IMR-90 (cell line): ENCODE results near the gene CIROP. TPM values are rescaled to one million over a fixed set of nuclear protein-coding genes. Genes with fewer than 3 reads are reported as not detected.
"Not testable (repeated sequence)": the region's sequence is repeated elsewhere in the genome, so short reads cannot be mapped to it uniquely, and the experiment has no call there.

Experiments
- ATAC-seq: fragments of 200-7000 bp; cut with Tn5 transposase; 2 replicates; pipeline ENCODE4 v1.9.1; 2020; ENCODE audit warnings: low read depth, mild to moderate bottlenecking, moderate library complexity
- BruUV-seq: library from RNA; stranded (reverse); fragments of 400-500 nt; replicated peaks from 2 replicates; lab custom pipeline; 2021; lab: Mats Ljungman, UMichigan
- CTCF ChIA-PET: fragments of 300-600 bp; formaldehyde crosslinking; extraction: SDS; loops from one replicate; lab custom pipeline; 2021; ENCODE audit warnings: antibody characterized with exemption; lab: Yijun Ruan, JAX
- POLR2A ChIA-PET: fragments of 300-600 bp; sonication (Branson Sonifier 250); formaldehyde crosslinking; loops from one replicate; lab custom pipeline; 2022; ENCODE audit warnings: antibody characterized with exemption; ENCODE audit not compliant: unreplicated experiment; lab: Charles Lee
- DNase-seq: peaks from one replicate; pipeline ENCODE4 v3.0.0; 2013
- H2AFZ ChIP-seq: replicated peaks from 2 replicates; pipeline ENCODE3; 2013; ENCODE audit warnings: low read length, mild to moderate bottlenecking; ENCODE audit not compliant: poor library complexity
- H2AK5ac ChIP-seq: 2 replicates; pipeline ENCODE4 v1.6.1; 2013; ENCODE audit warnings: low read depth, low read length, inconsistent platforms
- H2AK9ac ChIP-seq: replicated peaks from 2 replicates; pipeline ENCODE3; 2013; ENCODE audit warnings: mild to moderate bottlenecking, low read depth, low read length, moderate library complexity; ENCODE audit not compliant: poor library complexity
- H2BK120ac ChIP-seq: 2 replicates; pipeline ENCODE4 v1.6.1; 2013; ENCODE audit warnings: low read depth, low read length, inconsistent platforms
- H2BK15ac ChIP-seq: 3 replicates; pipeline ENCODE4 v1.6.1; 2013; ENCODE audit warnings: low read depth, low read length, inconsistent platforms
- H2BK20ac ChIP-seq: 2 replicates; pipeline ENCODE4 v1.6.1; 2013; ENCODE audit warnings: low read depth, mild to moderate bottlenecking, inconsistent platforms, low read length, moderate library complexity
- H2BK5ac ChIP-seq: 2 replicates; pipeline ENCODE4 v1.6.1; 2013; ENCODE audit warnings: mild to moderate bottlenecking, low read depth, low read length, inconsistent platforms; ENCODE audit not compliant: poor library complexity, severe bottlenecking
- H3K14ac ChIP-seq: replicated peaks from 2 replicates; pipeline ENCODE4 v1.6.1; 2013; ENCODE audit warnings: low read depth, low read length, inconsistent platforms
- H3K18ac ChIP-seq: 2 replicates; pipeline ENCODE4 v1.6.1; 2013; ENCODE audit warnings: low read depth, low read length, control low read depth
- H3K23ac ChIP-seq: 2 replicates; pipeline ENCODE4 v1.6.1; 2013; ENCODE audit warnings: low read depth, low read length, inconsistent platforms
- H3K27ac ChIP-seq: 2 replicates; pipeline ENCODE4 v1.5.1; 2013; ENCODE audit warnings: mild to moderate bottlenecking, control low read depth, low read length; ENCODE audit not compliant: insufficient read depth
- H3K27me3 ChIP-seq: 2 replicates; pipeline ENCODE4 v1.6.1; 2013; ENCODE audit warnings: low read length; ENCODE audit not compliant: control insufficient read depth, insufficient read depth
- H3K36me3 ChIP-seq: 2 replicates; pipeline ENCODE4 v1.6.1; 2013; ENCODE audit warnings: low read length, mixed read lengths; ENCODE audit not compliant: control insufficient read depth, insufficient read depth
- H3K4ac ChIP-seq: 2 replicates; pipeline ENCODE4 v1.6.1; 2013; ENCODE audit warnings: low read depth, low read length, inconsistent platforms
- H3K4me1 ChIP-seq: 2 replicates; pipeline ENCODE4 v1.6.1; 2013; ENCODE audit warnings: low read length, mixed read lengths; ENCODE audit not compliant: control insufficient read depth, insufficient read depth
- H3K4me2 ChIP-seq: 2 replicates; pipeline ENCODE4 v1.6.1; 2013; ENCODE audit warnings: low read depth, mild to moderate bottlenecking, control low read depth, low read length, moderate library complexity
- H3K4me3 ChIP-seq: 2 replicates; pipeline ENCODE4 v1.5.1; 2013; ENCODE audit warnings: low read depth, mild to moderate bottlenecking, control low read depth, low read length, moderate library complexity; ENCODE audit not compliant: insufficient read depth
- H3K56ac ChIP-seq: 2 replicates; pipeline ENCODE4 v1.6.1; 2013; ENCODE audit warnings: low read length, inconsistent platforms; ENCODE audit not compliant: insufficient read depth; ENCODE audit errors: extremely low read depth
- H3K79me1 ChIP-seq, 2 experiments: 2 replicates each; pipeline ENCODE4 v1.6.1; 2013; ENCODE audit warnings: low read length in 2 of 2, inconsistent platforms in 1 of 2, low read depth in 1 of 2
- H3K9ac ChIP-seq: 2 replicates; pipeline ENCODE4 v1.6.1; 2013; ENCODE audit warnings: low read depth, low read length, control low read depth
- H3K9me1 ChIP-seq: 2 replicates; pipeline ENCODE4 v1.6.1; 2013; ENCODE audit warnings: low read length, inconsistent platforms; ENCODE audit not compliant: insufficient read depth
- H3K9me3 ChIP-seq: 2 replicates; pipeline ENCODE4 v1.6.1; 2013; ENCODE audit warnings: low read length; ENCODE audit not compliant: control insufficient read depth, insufficient read depth
- H4K20me1 ChIP-seq: 2 replicates; pipeline ENCODE4 v1.6.1; 2013; ENCODE audit warnings: low read length, inconsistent platforms; ENCODE audit not compliant: insufficient read depth
- H4K5ac ChIP-seq: 2 replicates; pipeline ENCODE4 v1.6.1; 2013; ENCODE audit warnings: mild to moderate bottlenecking, low read depth, low read length, control low read depth
- H4K8ac ChIP-seq, 2 experiments: 2 replicates each; pipeline ENCODE4 v1.6.1; 2013; ENCODE audit warnings: low read depth in 2 of 2, low read length in 2 of 2, control low read depth in 1 of 2, inconsistent platforms in 1 of 2
- H4K91ac ChIP-seq: 2 replicates; pipeline ENCODE4 v1.6.1; 2013; ENCODE audit warnings: low read depth, low read length, inconsistent platforms; ENCODE audit not compliant: insufficient read depth
- WGBS, 2 experiments: methylation state at CpG; one replicate each; pipeline versions ENCODE4 v1.1.5 to v1.1.7; 2013; ENCODE audit warnings: missing lambda C conversion rate in 2 of 2; ENCODE audit not compliant: insufficient read length in 1 of 2; ENCODE audit errors: extremely low coverage in 2 of 2; 5-methylcytosine and 5-hydroxymethylcytosine counted together
- dilution Hi-C: fragments of 300-500 bp; cut with HindIII; formaldehyde crosslinking; loops from one replicate; pipeline ENCODE4 v1.14.3; 2018; ENCODE audit warnings: low sequenced_read_pairs; ENCODE audit not compliant: unreplicated experiment
- in situ Hi-C: fragments of 300-500 bp; cut with MboI; formaldehyde crosslinking; loops from 3 replicates; pipeline ENCODE4 v1.14.3; 2019; ENCODE audit warnings: low sequenced_read_pairs, inconsistent platforms, mixed read lengths
- intact Hi-C: fragments of 100-400 bp; cut with micrococcal nuclease; formaldehyde crosslinking; loops from 2 replicates; pipeline ENCODE4 v1.10.0; 2022
- polyA plus RNA-seq, 3 experiments: library from polyadenylated mRNA; depleted of rRNA; stranded (reverse); fragments of >200 nt; gene quantifications; 2 replicates each; pipeline ENCODE4 v1.2.3, GENCODE V29; 2012; ENCODE audit warnings: low replicate concordance in 1 of 3
- total RNA-seq: library from RNA; depleted of rRNA; stranded (reverse); fragments of >200 nt; gene quantifications from 2 replicates; pipeline ENCODE4 v1.2.3, GENCODE V29; 2012

Gene CIROP
- total and polyA plus RNA-seq, 2 of the 4 experiments (the other 2 are of a cell fraction), result 0.31 to 0.36 TPM

- H3K56ac ChIP-seq, H3K4ac ChIP-seq, H2BK15ac ChIP-seq, DNase-seq, H2AFZ ChIP-seq, H4K8ac ChIP-seq, H2BK120ac ChIP-seq, H3K9ac ChIP-seq, H3K9me3 ChIP-seq, H2BK20ac ChIP-seq, H4K5ac ChIP-seq, H3K4me2 ChIP-seq, H2AK9ac ChIP-seq, dilution Hi-C loops, POLR2A ChIA-PET, BruUV-seq, H3K18ac ChIP-seq, ATAC-seq, in situ Hi-C loops, H4K91ac ChIP-seq, H3K23ac ChIP-seq, H3K36me3 ChIP-seq, H3K79me1 ChIP-seq, H3K4me3 ChIP-seq, H2AK5ac ChIP-seq, H3K9me1 ChIP-seq, H2BK5ac ChIP-seq, H3K27ac ChIP-seq, H3K14ac ChIP-seq, intact Hi-C loops, H3K27me3 ChIP-seq, H4K20me1 ChIP-seq: not testable (repeated sequence)
- WGBS, 2 experiments, result 92% methylated on average over 9 of the region's 24 CpGs; no CpG with 5 or more reads in 1 of the 2 experiments
- peaks cover 11% of the 10 kb centered on the region for H3K4me1 ChIP-seq
- CTCF ChIA-PET, result interaction anchor here (3.9 kb wide), 1 partner anchor 40 kb away, joined by 18 read pairs; no protein-coding TSS in a partner anchor
These were observed 3.4 kb upstream of the CIROP start for GRCh38 chr14:23108169-23108568.

GRCh38 chr14:23107620-23108019 lies 2.8 kb upstream of the CIROP start:
- H3K18ac ChIP-seq, H3K9me3 ChIP-seq, H3K4me3 ChIP-seq, ATAC-seq, in situ Hi-C loops, dilution Hi-C loops, H3K23ac ChIP-seq, H2BK20ac ChIP-seq, H3K9ac ChIP-seq, H2BK5ac ChIP-seq, H2BK15ac ChIP-seq, H4K91ac ChIP-seq, DNase-seq, H4K8ac ChIP-seq, H3K27ac ChIP-seq, H3K14ac ChIP-seq, H3K9me1 ChIP-seq, H2BK120ac ChIP-seq, H3K56ac ChIP-seq, H4K20me1 ChIP-seq, BruUV-seq, H3K36me3 ChIP-seq, H3K4ac ChIP-seq, H2AFZ ChIP-seq, H2AK9ac ChIP-seq, H4K5ac ChIP-seq, H3K27me3 ChIP-seq, H3K79me1 ChIP-seq, intact Hi-C loops, H2AK5ac ChIP-seq, CTCF ChIA-PET, H3K4me2 ChIP-seq, H3K4me1 ChIP-seq, POLR2A ChIA-PET: not testable (repeated sequence)
- no CpG with 5 or more reads among the region's 5 CpGs for WGBS, 2 experiments
